Esophagus muscularis mucosa (tissue), 3 donors: ENCODE measurements around the gene MRFAP1L1.

Source experiments
- CTCF ChIP-seq, 3 experiments: fragments of 200-600 bp in 2 of 3; fragments of 450-650 bp in 1 of 3; sonication (generic) in 2 of 3; IDR thresholded peaks; one replicate each; pipeline ENCODE4 v1.5.1; 2017 to 2019; ENCODE audit warnings: antibody characterized with exemption in 3 of 3, mild to moderate bottlenecking in 2 of 3, moderate library complexity in 1 of 3
- POLR2A ChIP-seq: fragments of 450-650 bp; IDR thresholded peaks from one replicate; pipeline ENCODE4 v1.6.1; 2017; ENCODE audit warnings: antibody characterized with exemption, moderate library complexity, mild to moderate bottlenecking, low read depth

GRCh38 chr4:6692806-6693205 is 16.9 kb downstream of the MRFAP1L1 start:
- TF ChIP-seq CTCF (IDR thresholded peaks at IDR 0.05) (no peak), POLR2A (no peak)
